Fibroblast of the aortic adventitia (primary cell): ENCODE results near the gene PPM1B. TPM values are rescaled to one million over a fixed set of nuclear protein-coding genes. Genes with fewer than 3 reads are reported as not detected.

Source experiments
- DNase-seq: peaks from one replicate; pipeline ENCODE4 v3.0.0-alpha.2; 2010; ENCODE audit warnings: low read depth
- H3K4me3 ChIP-seq: 2 replicates; pipeline ENCODE4 v1.5.1; 2011; ENCODE audit warnings: low read depth, mild to moderate bottlenecking, control low read depth, low read length, moderate library complexity
- CTCF ChIP-seq: IDR thresholded peaks from 2 replicates; pipeline ENCODE4 v1.5.1; 2011; ENCODE audit warnings: mild to moderate bottlenecking, low read length, control low read depth, inconsistent platforms; ENCODE audit not compliant: insufficient read depth
- total RNA-seq: library from RNA; depleted of rRNA; stranded (reverse); fragments of >200 nt; gene quantifications from 2 replicates; pipeline ENCODE4 v1.2.3, GENCODE V29; 2012; ENCODE audit warnings: low replicate concordance

PPM1B gene
- 30.0 and 57.9 TPM in 2 replicates for total RNA-seq

GRCh38 chr2:44168681-44169154, at the start of gene PPM1B:
Gene PPM1B, plus strand, starts transcription at chr2:44168875. Its CDS starts 32,325 bp downstream, at chr2:44201200.
- TF ChIP-seq CTCF = no peak
- peak within 1 kb of the TSS; percentile 92 for H3K4me3 ChIP-seq
- DNase-seq = no peak

- no peak for DNase-seq
- TF ChIP-seq CTCF = no peak
- no peak overlapping the region for H3K4me3 ChIP-seq
These were observed 48.8 kb upstream of the PPM1B start for GRCh38 chr2:44119878-44120277.

GRCh38 chr2:44120428-44120827, 48.2 kb upstream of the PPM1B start:
- DNase-seq = peak; percentile 88
- no peak overlapping the region for H3K4me3 ChIP-seq
- no peak for TF ChIP-seq CTCF

GRCh38 chr2:44121899-44122298, 46.8 kb upstream of the PPM1B start:
- no peak for TF ChIP-seq CTCF
- DNase-seq = no peak
- H3K4me3 ChIP-seq = no peak overlapping the region

- no peak for DNase-seq
- H3K4me3 ChIP-seq = no peak overlapping the region
- TF ChIP-seq CTCF = no peak
These were observed 44.2 kb upstream of the PPM1B start for GRCh38 chr2:44124500-44124899.

- no peak overlapping the region for H3K4me3 ChIP-seq
- TF ChIP-seq CTCF = no peak
- no peak for DNase-seq
These were observed 42.4 kb upstream of the PPM1B start for GRCh38 chr2:44126106-44126797.
